Hepatocyte (in vitro differentiated cells): Measurements from ENCODE around the gene FCHSD2. TPM values are rescaled to one million over a fixed set of nuclear protein-coding genes. Genes with fewer than 3 reads are reported as not detected.

Source experiments
- DNase-seq: peaks from one replicate; pipeline ENCODE4 v3.0.0-alpha.2; 2016; ENCODE audit warnings: low spot score
- H2AFZ ChIP-seq: fragments of 200-600 bp; sonication (generic); 2 replicates; pipeline ENCODE4 v1.6.0; 2016; ENCODE audit warnings: antibody characterized with exemption, mild to moderate bottlenecking
- H3K27ac ChIP-seq: fragments of 200-600 bp; sonication (generic); 2 replicates; pipeline ENCODE4 v1.5.1; 2016; ENCODE audit warnings: mild to moderate bottlenecking
- H3K27me3 ChIP-seq: fragments of 200-600 bp; sonication (generic); 2 replicates; pipeline ENCODE4 v1.6.1; 2016
- H3K36me3 ChIP-seq: fragments of 200-600 bp; sonication (generic); replicated peaks from 2 replicates; pipeline ENCODE4 v1.5.1; 2016; ENCODE audit warnings: low read depth; ENCODE audit not compliant: insufficient read depth
- H3K4me1 ChIP-seq: fragments of 200-600 bp; sonication (generic); 2 replicates; pipeline ENCODE4 v1.5.1; 2016; ENCODE audit warnings: mild to moderate bottlenecking, moderate library complexity; ENCODE audit not compliant: insufficient read depth
- H3K4me2 ChIP-seq: fragments of 200-600 bp; sonication (generic); 2 replicates; pipeline ENCODE4 v1.6.0; 2016
- H3K4me3 ChIP-seq: fragments of 200-600 bp; sonication (generic); 2 replicates; pipeline ENCODE4 v1.5.1; 2016; ENCODE audit warnings: mild to moderate bottlenecking
- H3K79me2 ChIP-seq: fragments of 200-600 bp; sonication (generic); 2 replicates; pipeline ENCODE4 v1.6.0; 2017; ENCODE audit warnings: mild to moderate bottlenecking
- H3K9me2 ChIP-seq: fragments of 200-600 bp; sonication (generic); replicated peaks from 2 replicates; pipeline ENCODE4 v1.6.0; 2017; ENCODE audit warnings: mild to moderate bottlenecking; ENCODE audit not compliant: insufficient read depth
- H3K9me3 ChIP-seq: fragments of 200-600 bp; sonication (generic); 2 replicates; pipeline ENCODE4 v1.5.1; 2016; ENCODE audit warnings: low read depth, mild to moderate bottlenecking
- H4K20me1 ChIP-seq: fragments of 200-600 bp; sonication (generic); 2 replicates; pipeline ENCODE4 v1.6.0; 2016; ENCODE audit warnings: mild to moderate bottlenecking; ENCODE audit not compliant: insufficient read depth, poor library complexity, severe bottlenecking
- CTCF ChIP-seq: fragments of 200-600 bp; sonication (generic); IDR thresholded peaks from 2 replicates; pipeline ENCODE4 v1.5.1; 2016; ENCODE audit warnings: antibody characterized with exemption, mild to moderate bottlenecking; ENCODE audit not compliant: poor library complexity
- EZH2 ChIP-seq: fragments of 200-600 bp; sonication (generic); IDR thresholded peaks from 2 replicates; pipeline ENCODE4 v1.6.1; 2016; ENCODE audit warnings: antibody characterized with exemption, mild to moderate bottlenecking, borderline replicate concordance
- EZH2phosphoT487 ChIP-seq: fragments of 200-600 bp; sonication (generic); IDR thresholded peaks from one replicate; pipeline ENCODE4 v1.6.1; 2018; ENCODE audit warnings: antibody characterized with exemption, mild to moderate bottlenecking, low read depth, moderate library complexity; ENCODE audit not compliant: unreplicated experiment, severe bottlenecking
- WGBS: methylation state at CpG from one replicate; pipeline ENCODE4 v1.1.6; 2016; ENCODE audit warnings: low lambda C conversion rate; ENCODE audit errors: missing lambda C conversion rate; 5-methylcytosine and 5-hydroxymethylcytosine counted together
- polyA plus RNA-seq: library from polyadenylated mRNA; unstranded; fragments of >200 nt; fragmentation: Nextera tagmentation; extraction: Ambion mirVana; gene quantifications from 2 replicates; pipeline ENCODE4 v1.2.1, GENCODE V29; 2016
- total RNA-seq: library from RNA; depleted of rRNA; stranded (reverse); fragments of >200 nt; gene quantifications from 2 replicates; pipeline ENCODE4 v1.2.3, GENCODE V29; 2014

FCHSD2 gene
- total and polyA plus RNA-seq, 2 experiments from 2014 or later = 9.1 to 13.1 TPM

GRCh38 chr11:72930008-72930407, 212.1 kb downstream of the FCHSD2 start:
- Histone ChIP-seq H3K27me3 (no peaks in the 10 kb centered on the region), H2AFZ (no peak overlapping the region), H3K36me3 (no peaks in the 10 kb centered on the region), H4K20me1 (no peaks in the 10 kb centered on the region), H3K79me2 (no peaks in the 10 kb centered on the region), H3K9me2 (no peaks in the 10 kb centered on the region), H3K4me3 (no peak overlapping the region), H3K4me2 (no peak overlapping the region), H3K27ac (no peak overlapping the region), H3K9me3 (no peaks in the 10 kb centered on the region), H3K4me1 (no peaks in the 10 kb centered on the region)
- DNase-seq = no peak
- WGBS = 32% methylated on average over 2 of the region's 2 CpGs
- TF ChIP-seq CTCF = no peak
- TF ChIP-seq EZH2phosphoT487 = no peak
- no peak for TF ChIP-seq EZH2

GRCh38 chr11:72929256-72929655, 212.9 kb downstream of the FCHSD2 start:
- TF ChIP-seq EZH2phosphoT487 (no peak), EZH2 (no peak), CTCF (no peak)
- no peaks in the 10 kb centered on the region for H3K79me2 ChIP-seq
- no peaks in the 10 kb centered on the region for H3K27me3 ChIP-seq
- no peak overlapping the region for H3K27ac ChIP-seq
- 44% methylated on average over 1 of the region's 1 CpG for WGBS
- no peak overlapping the region for H3K4me2 ChIP-seq
- H3K9me2 ChIP-seq = no peaks in the 10 kb centered on the region
- H2AFZ ChIP-seq = no peak overlapping the region
- H3K4me3 ChIP-seq = no peak overlapping the region
- no peaks in the 10 kb centered on the region for H3K4me1 ChIP-seq
- no peak for DNase-seq
- H3K9me3 ChIP-seq = no peaks in the 10 kb centered on the region
- H3K36me3 ChIP-seq = no peaks in the 10 kb centered on the region
- no peaks in the 10 kb centered on the region for H4K20me1 ChIP-seq

- H3K4me2 ChIP-seq = no peak overlapping the region
- no peaks in the 10 kb centered on the region for H4K20me1 ChIP-seq
- DNase-seq = no peak
- no peaks in the 10 kb centered on the region for H3K4me1 ChIP-seq
- H3K27me3 ChIP-seq = no peaks in the 10 kb centered on the region
- no peak overlapping the region for H3K4me3 ChIP-seq
- H3K9me3 ChIP-seq = no peaks in the 10 kb centered on the region
- H3K27ac ChIP-seq = no peak overlapping the region
- no peaks in the 10 kb centered on the region for H3K9me2 ChIP-seq
- H3K36me3 ChIP-seq = no peaks in the 10 kb centered on the region
- H3K79me2 ChIP-seq = no peaks in the 10 kb centered on the region
- no peak for TF ChIP-seq CTCF
- TF ChIP-seq EZH2phosphoT487 = no peak
- no peak overlapping the region for H2AFZ ChIP-seq
Observed at GRCh38 chr11:72927380-72927779, 214.7 kb downstream of the FCHSD2 start.

GRCh38 chr11:72926076-72926475, 216.0 kb downstream of the FCHSD2 start:
- Histone ChIP-seq H4K20me1 (no peaks in the 10 kb centered on the region), H3K9me2 (no peaks in the 10 kb centered on the region), H3K36me3 (no peaks in the 10 kb centered on the region), H3K27me3 (no peaks in the 10 kb centered on the region), H2AFZ (no peak overlapping the region), H3K79me2 (no peaks in the 10 kb centered on the region), H3K4me1 (no peaks in the 10 kb centered on the region), H3K9me3 (no peaks in the 10 kb centered on the region), H3K4me2 (no peak overlapping the region), H3K4me3 (no peak overlapping the region), H3K27ac (no peak overlapping the region)
- 100% methylated on average over 1 of the region's 1 CpG for WGBS
- TF ChIP-seq CTCF = no peak
- no peak for TF ChIP-seq EZH2
- no peak for TF ChIP-seq EZH2phosphoT487
- no peak for DNase-seq
